ENCODE measurements around the gene CPT1A.
A peak's percentile ranks its signal among the peaks of the same experiment; 100 is the strongest.
"Not testable (repeated sequence)": the region's sequence is repeated elsewhere in the genome, so short reads cannot be mapped to it uniquely, and the experiment has no call there.

CPT1A gene

GRCh38 chr11:68863553-68864265 is 22.0 kb upstream of the CPT1A start:
- in situ Hi-C loops (cut with MboI; ENCODE audit: low sequenced_read_pairs, unreplicated experiment): no loop called here
- TF ChIP-seq, protein P1, sequence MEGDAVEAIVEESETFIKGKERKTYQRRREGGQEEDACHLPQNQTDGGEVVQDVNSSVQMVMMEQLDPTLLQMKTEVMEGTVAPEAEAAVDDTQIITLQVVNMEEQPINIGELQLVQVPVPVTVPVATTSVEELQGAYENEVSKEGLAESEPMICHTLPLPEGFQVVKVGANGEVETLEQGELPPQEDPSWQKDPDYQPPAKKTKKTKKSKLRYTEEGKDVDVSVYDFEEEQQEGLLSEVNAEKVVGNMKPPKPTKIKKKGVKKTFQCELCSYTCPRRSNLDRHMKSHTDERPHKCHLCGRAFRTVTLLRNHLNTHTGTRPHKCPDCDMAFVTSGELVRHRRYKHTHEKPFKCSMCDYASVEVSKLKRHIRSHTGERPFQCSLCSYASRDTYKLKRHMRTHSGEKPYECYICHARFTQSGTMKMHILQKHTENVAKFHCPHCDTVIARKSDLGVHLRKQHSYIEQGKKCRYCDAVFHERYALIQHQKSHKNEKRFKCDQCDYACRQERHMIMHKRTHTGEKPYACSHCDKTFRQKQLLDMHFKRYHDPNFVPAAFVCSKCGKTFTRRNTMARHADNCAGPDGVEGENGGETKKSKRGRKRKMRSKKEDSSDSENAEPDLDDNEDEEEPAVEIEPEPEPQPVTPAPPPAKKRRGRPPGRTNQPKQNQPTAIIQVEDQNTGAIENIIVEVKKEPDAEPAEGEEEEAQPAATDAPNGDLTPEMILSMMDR (IDR thresholded peaks at IDR 0.05; ENCODE audit: borderline replicate concordance, control extremely low read depth, extremely low read depth, insufficient read depth, missing control alignments): no peak
- no peak for DNase-seq (ENCODE audit: low spot score)

GRCh38 chr11:68862421-68862820 is 20.7 kb upstream of the CPT1A start:
- TF ChIP-seq, protein P1 (IDR thresholded peaks at IDR 0.05; ENCODE audit: borderline replicate concordance, control extremely low read depth, extremely low read depth, insufficient read depth, missing control alignments): no peak
- in situ Hi-C loops (cut with MboI; ENCODE audit: low sequenced_read_pairs, unreplicated experiment): no loop called here

DNA sequence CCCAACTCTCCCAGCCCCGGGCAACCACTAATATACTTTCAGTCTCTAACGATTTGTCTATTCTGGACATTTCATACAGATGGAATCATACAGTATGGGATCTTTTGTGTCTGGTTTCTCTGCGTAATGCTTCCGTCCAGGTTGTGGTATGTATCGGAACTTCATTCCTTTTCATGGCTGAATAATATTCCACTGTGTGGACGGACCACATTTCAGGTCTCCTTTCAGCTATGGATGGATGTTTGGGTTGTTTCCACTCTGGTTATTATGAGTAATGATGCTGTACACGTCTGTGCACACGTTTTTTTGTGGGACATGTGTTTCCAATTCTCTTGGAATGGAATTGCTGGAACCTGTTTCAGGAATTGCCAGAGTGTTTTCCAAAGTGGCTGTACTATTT is 17.4 kb upstream of the CPT1A start:
- in situ Hi-C loops (cut with MboI; ENCODE audit: low sequenced_read_pairs, unreplicated experiment): no loop called here
- no peak for DNase-seq (ENCODE audit: low spot score)
- TF ChIP-seq, protein P1 (IDR thresholded peaks at IDR 0.05; ENCODE audit: borderline replicate concordance, control extremely low read depth, extremely low read depth, insufficient read depth, missing control alignments): no peak

More at GRCh38 chr11:68862421-68862820, 20.7 kb upstream of the CPT1A start:
- no peak for DNase-seq (ENCODE audit: low spot score)

GRCh38 chr11:68857037-68857586 is 15.4 kb upstream of the CPT1A start:
- no peak for DNase-seq (ENCODE audit: low spot score)
- TF ChIP-seq, protein P1 (IDR thresholded peaks at IDR 0.05; ENCODE audit: borderline replicate concordance, control extremely low read depth, extremely low read depth, insufficient read depth, missing control alignments): no peak
- in situ Hi-C loops (cut with MboI; ENCODE audit: low sequenced_read_pairs, unreplicated experiment): no loop called here

GRCh38 chr11:68856425-68857030 is 14.8 kb upstream of the CPT1A start:
- in situ Hi-C loops (cut with MboI; ENCODE audit: low sequenced_read_pairs, unreplicated experiment); DNase-seq (ENCODE audit: low spot score): not testable (repeated sequence)

DNA sequence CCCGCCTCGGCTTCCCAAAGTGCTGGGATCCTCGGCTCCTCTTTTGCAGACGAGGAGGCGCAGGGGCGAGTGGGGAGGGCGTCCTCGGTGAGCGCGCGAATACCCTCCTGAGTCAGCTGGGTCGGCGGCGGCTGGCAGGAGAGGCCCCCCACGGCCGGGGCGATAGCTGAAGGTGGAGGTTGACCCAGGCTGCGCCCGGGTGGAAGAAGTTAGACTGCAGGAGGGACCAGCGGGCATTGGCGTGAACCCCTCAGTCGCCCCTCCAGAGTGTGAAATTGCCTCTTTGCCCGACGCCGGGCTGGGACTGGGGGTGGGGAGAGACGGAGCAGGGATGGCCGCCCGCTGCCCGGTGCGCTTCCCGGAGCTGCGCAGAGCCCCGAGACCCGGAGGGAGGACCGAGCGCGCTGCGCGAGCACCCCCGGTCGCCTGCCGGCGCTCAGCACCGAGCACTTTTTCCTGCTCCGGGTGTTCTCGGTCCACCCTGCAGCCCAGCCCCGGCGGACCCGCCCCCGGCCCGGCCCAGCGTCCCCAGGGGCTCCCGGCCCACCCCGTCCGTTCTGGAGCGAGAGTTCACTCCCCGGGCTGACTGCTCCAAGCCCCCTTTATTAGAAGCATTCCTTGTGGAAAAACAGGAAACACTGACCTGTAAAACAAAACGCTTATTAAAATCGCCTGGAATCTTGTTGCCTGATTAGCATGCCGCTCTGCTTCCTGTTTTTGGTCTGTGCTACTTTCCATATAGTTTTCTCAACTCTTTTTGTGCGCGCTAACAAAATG is 13.7 kb upstream of the CPT1A start:
- in situ Hi-C loops (cut with MboI; ENCODE audit: low sequenced_read_pairs, unreplicated experiment): no loop called here
- DNase-seq (ENCODE audit: low spot score): peak; percentile 75
- TF ChIP-seq, protein P1 (IDR thresholded peaks at IDR 0.05; ENCODE audit: borderline replicate concordance, control extremely low read depth, extremely low read depth, insufficient read depth, missing control alignments): no peak
